ENCODE results near the gene E2F1.

DNA sequence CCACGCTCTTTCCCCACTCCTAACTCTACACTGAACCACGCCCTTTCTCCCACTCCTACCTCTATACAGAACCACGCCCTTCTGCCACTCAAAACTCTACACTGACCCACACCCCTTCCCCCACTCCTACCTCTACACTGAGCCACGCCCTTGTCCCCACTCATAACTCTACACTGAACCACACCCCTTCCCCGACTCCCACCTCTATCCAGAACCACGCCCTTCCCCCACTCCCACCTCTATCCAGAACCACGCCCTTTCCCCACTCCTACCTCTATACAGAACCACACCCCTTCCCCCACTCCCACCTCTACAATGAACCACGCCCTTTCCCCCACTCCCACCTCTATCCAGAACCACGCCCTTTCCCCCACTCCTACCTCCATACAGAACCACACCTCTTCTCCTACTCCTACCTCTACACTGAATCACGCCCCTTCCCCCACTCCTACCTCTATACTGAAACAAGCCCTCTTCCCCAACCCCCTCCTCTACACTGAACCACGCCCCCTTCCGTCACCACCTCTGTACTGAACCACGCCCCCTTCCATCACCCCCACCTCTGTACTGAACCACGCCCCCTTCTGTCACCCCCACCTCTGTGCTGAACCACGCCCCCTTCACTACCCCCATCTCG is 23.8 kb upstream of the E2F1 start:
- TF ChIP-seq POLR2A (IDR thresholded peaks at IDR 0.05), result no peak
- TF ChIP-seq, protein P1, sequence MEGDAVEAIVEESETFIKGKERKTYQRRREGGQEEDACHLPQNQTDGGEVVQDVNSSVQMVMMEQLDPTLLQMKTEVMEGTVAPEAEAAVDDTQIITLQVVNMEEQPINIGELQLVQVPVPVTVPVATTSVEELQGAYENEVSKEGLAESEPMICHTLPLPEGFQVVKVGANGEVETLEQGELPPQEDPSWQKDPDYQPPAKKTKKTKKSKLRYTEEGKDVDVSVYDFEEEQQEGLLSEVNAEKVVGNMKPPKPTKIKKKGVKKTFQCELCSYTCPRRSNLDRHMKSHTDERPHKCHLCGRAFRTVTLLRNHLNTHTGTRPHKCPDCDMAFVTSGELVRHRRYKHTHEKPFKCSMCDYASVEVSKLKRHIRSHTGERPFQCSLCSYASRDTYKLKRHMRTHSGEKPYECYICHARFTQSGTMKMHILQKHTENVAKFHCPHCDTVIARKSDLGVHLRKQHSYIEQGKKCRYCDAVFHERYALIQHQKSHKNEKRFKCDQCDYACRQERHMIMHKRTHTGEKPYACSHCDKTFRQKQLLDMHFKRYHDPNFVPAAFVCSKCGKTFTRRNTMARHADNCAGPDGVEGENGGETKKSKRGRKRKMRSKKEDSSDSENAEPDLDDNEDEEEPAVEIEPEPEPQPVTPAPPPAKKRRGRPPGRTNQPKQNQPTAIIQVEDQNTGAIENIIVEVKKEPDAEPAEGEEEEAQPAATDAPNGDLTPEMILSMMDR (IDR thresholded peaks at IDR 0.05), result no peak

All from tibial nerve (tissue), 3 donors.